Measurements from ENCODE around the gene MED27.

The MED27 gene

GRCh38 chr9:131992906-131993657, 86.6 kb downstream of the MED27 start:
- no peak for DNase-seq

GRCh38 chr9:131987232-131987631, 92.4 kb downstream of the MED27 start:
- DNase-seq = no peak

GRCh38 chr9:131986576-131986975, 93.1 kb downstream of the MED27 start:
- DNase-seq = no peak

- no peak for DNase-seq
These were observed 93.6 kb downstream of the MED27 start for GRCh38 chr9:131986089-131986488.

GRCh38 chr9:131984564-131984963, 95.1 kb downstream of the MED27 start:
- DNase-seq = no peak

- no peak for DNase-seq
These were observed 96.9 kb downstream of the MED27 start for GRCh38 chr9:131982671-131983239.

- DNase-seq = no peak
These were observed 97.6 kb downstream of the MED27 start for GRCh38 chr9:131982102-131982501.

- no peak for DNase-seq
These were observed 98.4 kb downstream of the MED27 start for GRCh38 chr9:131981116-131981776.

GRCh38 chr9:131980267-131981016, 99.2 kb downstream of the MED27 start:
- no peak for DNase-seq

- DNase-seq = no peak
These were observed 102.4 kb downstream of the MED27 start for GRCh38 chr9:131977109-131977838.

GRCh38 chr9:131976157-131977108, 103.2 kb downstream of the MED27 start:
- DNase-seq = no peak

- no peak for DNase-seq
These were observed 106.8 kb downstream of the MED27 start for GRCh38 chr9:131972889-131973288.

GRCh38 chr9:131971482-131972074, 108.1 kb downstream of the MED27 start:
- no peak for DNase-seq

GRCh38 chr9:131969469-131969989, 110.1 kb downstream of the MED27 start:
- no peak for DNase-seq

- DNase-seq = no peak
These were observed 111.0 kb downstream of the MED27 start for GRCh38 chr9:131968632-131969031.

GRCh38 chr9:131965841-131966240, 113.8 kb downstream of the MED27 start:
- DNase-seq = no peak

- no peak for DNase-seq
These were observed 114.6 kb downstream of the MED27 start for GRCh38 chr9:131965103-131965502.

- DNase-seq = no peak
These were observed 116.3 kb downstream of the MED27 start for GRCh38 chr9:131963072-131964030.

GRCh38 chr9:131961496-131961880, 118.2 kb downstream of the MED27 start:
- DNase-seq = no peak

Data from activated effector memory CD4-positive, alpha-beta T cell treated with anti-CD3 and anti-CD28 coated beads, Interleukin-2, amount 50 U/mL, for 16 hours (primary cell).